Adrenal gland (tissue), 5 donors: ENCODE data around the gene EXOC3L4.

Experiments
- CTCF ChIP-seq, 6 experiments: fragments of 450-650 bp in 4 of 6; fragments of 200-600 bp in 2 of 6; sonication (generic) in 1 of 6; IDR thresholded peaks; 1 replicate in 5 of 6; 2 replicates in 1 of 6; pipeline versions ENCODE4 v1.5.1 to v1.8.0; 2016 to 2021; ENCODE audit warnings: antibody characterized with exemption in 6 of 6, mild to moderate bottlenecking in 2 of 6, moderate library complexity in 1 of 6
- POLR2A ChIP-seq, 2 donors: fragments of 450-650 bp; IDR thresholded peaks; one replicate each; pipeline ENCODE4 v1.6.1; 2017; ENCODE audit warnings: antibody characterized with exemption in 2 of 2, mild to moderate bottlenecking in 2 of 2, moderate library complexity in 1 of 2
- donor health status: DM: no; HTN: no; CAD: no.

- no peak for TF ChIP-seq CTCF (IDR thresholded peaks at IDR 0.05)
- no peak for TF ChIP-seq POLR2A (IDR thresholded peaks at IDR 0.05)
These were observed 22.1 kb downstream of the EXOC3L4 start for GRCh38 chr14:103116636-103117035.
